A673 (cell line): ENCODE measurements around the gene SARS1. TPM values are rescaled to one million over a fixed set of nuclear protein-coding genes. Genes with fewer than 3 reads are reported as not detected.

Experiments
- BruUV-seq: library from RNA; stranded (reverse); fragments of 400-500 nt; replicated peaks from 2 replicates; lab custom pipeline; 2021; lab: Mats Ljungman, UMichigan
- CTCF ChIA-PET: fragments of 300-600 bp; sonication (Branson Sonifier 250); formaldehyde crosslinking; loops from one replicate; lab custom pipeline; 2022; ENCODE audit warnings: antibody characterized with exemption; lab: Charles Lee
- POLR2A ChIA-PET: fragments of 300-600 bp; sonication (Branson Sonifier 250); formaldehyde crosslinking; loops from one replicate; lab custom pipeline; 2022; ENCODE audit warnings: antibody characterized with exemption; ENCODE audit not compliant: low non-redundant PET; lab: Charles Lee
- DNase-seq: peaks from one replicate; pipeline ENCODE4 v3.0.0-alpha.2; 2015; ENCODE audit warnings: low spot score
- H3K27ac ChIP-seq: fragments of 200-600 bp; sonication (generic); 2 replicates; pipeline ENCODE4 v1.5.1; 2016; ENCODE audit warnings: mixed run types, low read depth, mild to moderate bottlenecking, mixed read lengths, antibody characterized with exemption, low read length; ENCODE audit not compliant: poor library complexity, severe bottlenecking
- H3K27me3 ChIP-seq: fragments of 200-600 bp; sonication (generic); replicated peaks from 2 replicates; pipeline ENCODE4 v1.6.1; 2017; ENCODE audit warnings: mixed run types, low read depth, mild to moderate bottlenecking, mixed read lengths, antibody characterized with exemption, low read length; ENCODE audit not compliant: insufficient read depth, poor library complexity
- H3K36me3 ChIP-seq: fragments of 200-600 bp; sonication (generic); 2 replicates; pipeline ENCODE4 v1.6.1; 2016; ENCODE audit warnings: mixed run types, mild to moderate bottlenecking, mixed read lengths, antibody characterized with exemption, low read length; ENCODE audit not compliant: insufficient read depth, poor library complexity, severe bottlenecking
- H3K4me1 ChIP-seq: fragments of 200-600 bp; sonication (generic); 2 replicates; pipeline ENCODE4 v1.6.1; 2017; ENCODE audit warnings: mixed run types, mild to moderate bottlenecking, mixed read lengths, antibody characterized with exemption, low read length; ENCODE audit not compliant: insufficient read depth, poor library complexity, severe bottlenecking
- H3K4me3 ChIP-seq: fragments of 200-600 bp; sonication (generic); 2 replicates; pipeline ENCODE4 v1.5.1; 2016; ENCODE audit warnings: low read depth, mixed run types, mild to moderate bottlenecking, mixed read lengths, low read length; ENCODE audit not compliant: poor library complexity, severe bottlenecking
- H3K9me3 ChIP-seq: fragments of 200-600 bp; sonication (generic); 2 replicates; pipeline ENCODE4 v1.6.1; 2016; ENCODE audit warnings: mixed run types, low read depth, mild to moderate bottlenecking, mixed read lengths, antibody characterized with exemption, low read length; ENCODE audit not compliant: poor library complexity, severe bottlenecking
- EZH2 ChIP-seq: fragments of 200-600 bp; sonication (generic); IDR thresholded peaks from 2 replicates; pipeline ENCODE4 v1.6.1; 2017; ENCODE audit warnings: borderline replicate concordance, low read depth, mild to moderate bottlenecking, mixed read lengths, antibody characterized with exemption, low read length; ENCODE audit not compliant: poor library complexity, severe bottlenecking
- intact Hi-C: fragments of 100-400 bp; cut with micrococcal nuclease; formaldehyde crosslinking; loops from one replicate; pipeline ENCODE4 v1.10.0; 2022; ENCODE audit not compliant: unreplicated experiment
- total RNA-seq: library from RNA; stranded (reverse); gene quantifications from 2 replicates; pipeline ENCODE4 v1.2.3, GENCODE V29; 2021
- TF ChIP-seq, protein P1 (sequence below): fragments of 300-800, 200-600 bp; sonication (generic); conservative IDR thresholded peaks from 2 replicates; pipeline ENCODE4 v1.5.1; 2017; ENCODE audit warnings: low read depth, mild to moderate bottlenecking, antibody characterized with exemption, low read length, moderate library complexity, mixed read lengths

The SARS1 gene
- total RNA-seq, 1 experiment from 2014 or later: 259 TPM

GRCh38 chr1:109197158-109198042, 16.3 kb upstream of the SARS1 start:
- peak; percentile 27 for DNase-seq
- no TSS peak for BruUV-seq
- no peaks in the 10 kb centered on the region for H3K27me3 ChIP-seq
- H3K27ac ChIP-seq: no peak overlapping the region
- no peak overlapping the region for H3K4me3 ChIP-seq
- no peaks in the 10 kb centered on the region for H3K9me3 ChIP-seq
- H3K36me3 ChIP-seq: no peaks in the 10 kb centered on the region
- peaks cover 5% of the 10 kb centered on the region for H3K4me1 ChIP-seq
- intact Hi-C loops: no loop called here
- ChIA-PET CTCF (interaction anchor here (1.0 kb wide), 1 partner anchor 335 kb away, joined by 6 read pairs; no protein-coding TSS in a partner anchor), POLR2A (no interaction called here)
- TF ChIP-seq, protein P1, sequence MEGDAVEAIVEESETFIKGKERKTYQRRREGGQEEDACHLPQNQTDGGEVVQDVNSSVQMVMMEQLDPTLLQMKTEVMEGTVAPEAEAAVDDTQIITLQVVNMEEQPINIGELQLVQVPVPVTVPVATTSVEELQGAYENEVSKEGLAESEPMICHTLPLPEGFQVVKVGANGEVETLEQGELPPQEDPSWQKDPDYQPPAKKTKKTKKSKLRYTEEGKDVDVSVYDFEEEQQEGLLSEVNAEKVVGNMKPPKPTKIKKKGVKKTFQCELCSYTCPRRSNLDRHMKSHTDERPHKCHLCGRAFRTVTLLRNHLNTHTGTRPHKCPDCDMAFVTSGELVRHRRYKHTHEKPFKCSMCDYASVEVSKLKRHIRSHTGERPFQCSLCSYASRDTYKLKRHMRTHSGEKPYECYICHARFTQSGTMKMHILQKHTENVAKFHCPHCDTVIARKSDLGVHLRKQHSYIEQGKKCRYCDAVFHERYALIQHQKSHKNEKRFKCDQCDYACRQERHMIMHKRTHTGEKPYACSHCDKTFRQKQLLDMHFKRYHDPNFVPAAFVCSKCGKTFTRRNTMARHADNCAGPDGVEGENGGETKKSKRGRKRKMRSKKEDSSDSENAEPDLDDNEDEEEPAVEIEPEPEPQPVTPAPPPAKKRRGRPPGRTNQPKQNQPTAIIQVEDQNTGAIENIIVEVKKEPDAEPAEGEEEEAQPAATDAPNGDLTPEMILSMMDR: no peak
- no peak for TF ChIP-seq EZH2

- Histone ChIP-seq H3K27ac (no peak overlapping the region), H3K4me3 (no peak overlapping the region), H3K9me3 (no peaks in the 10 kb centered on the region), H3K36me3 (no peaks in the 10 kb centered on the region), H3K4me1 (peaks cover 5% of the 10 kb centered on the region), H3K27me3 (no peaks in the 10 kb centered on the region)
- no peak for DNase-seq
- TF ChIP-seq, protein P1: no peak
- TF ChIP-seq EZH2: no peak
- ChIA-PET CTCF (no interaction called here), POLR2A (no interaction called here)
- intact Hi-C loops: no loop called here
- BruUV-seq: no TSS peak
Observed at GRCh38 chr1:109198043-109198695, 15.5 kb upstream of the SARS1 start.

DNA sequence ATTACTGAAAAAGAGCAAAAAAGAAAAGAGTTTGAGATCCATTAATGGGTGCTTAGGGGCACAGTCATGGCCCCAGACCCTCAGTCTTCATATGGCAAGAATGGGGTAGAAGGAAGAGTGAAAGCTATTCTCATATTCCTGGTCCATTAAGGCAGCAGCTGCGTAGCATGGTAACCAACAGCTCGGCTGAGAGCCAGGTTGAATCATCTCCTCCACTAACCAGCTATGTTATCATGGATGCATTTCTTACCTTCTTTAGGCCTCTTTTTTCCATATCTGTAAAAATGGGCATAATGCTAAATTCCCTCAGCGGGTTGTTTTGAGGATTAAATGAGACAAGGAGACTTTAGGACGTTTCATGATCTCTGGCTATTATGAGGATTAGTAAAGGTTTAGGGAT, 15.0 kb upstream of the SARS1 start:
- DNase-seq: no peak
- POLR2A ChIA-PET: no interaction called here
- Histone ChIP-seq H3K27ac (no peak overlapping the region), H3K27me3 (no peaks in the 10 kb centered on the region), H3K36me3 (no peaks in the 10 kb centered on the region), H3K4me3 (no peak overlapping the region), H3K4me1 (peaks cover 5% of the 10 kb centered on the region), H3K9me3 (no peaks in the 10 kb centered on the region)
- CTCF ChIA-PET: no interaction called here
- BruUV-seq: no TSS peak
- intact Hi-C loops: no loop called here
- TF ChIP-seq, protein P1: no peak
